H1 (cell line): Measurements from ENCODE around the gene ASRGL1. TPM values are rescaled to one million over a fixed set of nuclear protein-coding genes. Genes with fewer than 3 reads are reported as not detected.

Source experiments
- CTCF ChIA-PET: fragments of 300-600 bp; sonication (Branson Sonifier 250); formaldehyde crosslinking; loops from one replicate; lab custom pipeline; 2021; ENCODE audit not compliant: partially characterized antibody; lab: Charles Lee
- POLR2A ChIA-PET: fragments of 300-600 bp; sonication (Branson Sonifier 250); formaldehyde crosslinking; loops from one replicate; lab custom pipeline; 2021; ENCODE audit warnings: inconsistent platforms; ENCODE audit not compliant: partially characterized antibody; lab: Charles Lee
- DNase-seq, 2 experiments: peaks; one replicate each; pipeline versions ENCODE4 v3.0.0 to v3.0.0-alpha.2; 2010 to 2022; ENCODE audit warnings: low spot score in 2 of 2, low read depth in 1 of 2, mixed read lengths in 1 of 2
- FAIRE-seq: peaks from 2 replicates; lab custom pipeline; 2011; peaks lifted over from hg19 to GRCh38; lab: Jason Lieb, UNC
- H2AFZ ChIP-seq: 2 replicates; pipeline ENCODE4 v1.8.1; 2012; ENCODE audit warnings: low read length, inconsistent platforms
- H2AK5ac ChIP-seq: 2 replicates; pipeline ENCODE4 v1.6.1; 2013; ENCODE audit warnings: low read depth, low read length
- H2BK120ac ChIP-seq: replicated peaks from 2 replicates; pipeline ENCODE3; 2013; ENCODE audit warnings: low read depth, low read length, inconsistent platforms
- H2BK12ac ChIP-seq: 2 replicates; pipeline ENCODE4 v1.6.1; 2013; ENCODE audit warnings: low read depth, low read length
- H2BK15ac ChIP-seq: 2 replicates; pipeline ENCODE4 v1.6.1; 2013; ENCODE audit warnings: low read length
- H2BK20ac ChIP-seq: 2 replicates; pipeline ENCODE4 v1.6.1; 2013; ENCODE audit warnings: low read length
- H2BK5ac ChIP-seq: 2 replicates; pipeline ENCODE4 v1.6.1; 2013; ENCODE audit warnings: low read depth, low read length
- H3K14ac ChIP-seq: 2 replicates; pipeline ENCODE4 v1.6.1; 2013; ENCODE audit warnings: inconsistent platforms; ENCODE audit not compliant: insufficient read length
- H3K18ac ChIP-seq: 2 replicates; pipeline ENCODE4 v1.6.1; 2013; ENCODE audit warnings: low read length; ENCODE audit errors: extremely low read depth
- H3K23ac ChIP-seq: 2 replicates; pipeline ENCODE4 v1.6.1; 2013; ENCODE audit warnings: inconsistent platforms; ENCODE audit not compliant: insufficient read length
- H3K23me2 ChIP-seq: 2 replicates; pipeline ENCODE4 v1.6.1; 2013; ENCODE audit warnings: low read depth, low read length
- H3K27ac ChIP-seq: 2 replicates; pipeline ENCODE4 v1.6.1; 2011; ENCODE audit warnings: low read depth, low read length, inconsistent platforms
- H3K27me3 ChIP-seq, 4 experiments: replicated peaks in 1 of 4; 1 replicate in 1 of 4; 2 replicates in 3 of 4; pipeline versions ENCODE4 v1.6.1 to v1.8.1; 2011 to 2013; ENCODE audit warnings: low read length in 3 of 4, mild to moderate bottlenecking in 3 of 4, inconsistent platforms in 2 of 4, mixed read lengths in 2 of 4, moderate library complexity in 1 of 4; ENCODE audit not compliant: control insufficient read depth in 3 of 4, insufficient read depth in 3 of 4; ENCODE audit errors: extremely low read depth in 1 of 4
- H3K36me3 ChIP-seq, 4 experiments: 2 replicates each; pipeline versions ENCODE4 v1.6.1 to v1.8.1; 2011 to 2013; ENCODE audit warnings: mild to moderate bottlenecking in 4 of 4, low read length in 3 of 4, moderate library complexity in 2 of 4, control low read depth in 1 of 4, inconsistent platforms in 1 of 4; ENCODE audit not compliant: insufficient read depth in 4 of 4, control insufficient read depth in 2 of 4
- H3K4ac ChIP-seq: replicated peaks from 2 replicates; pipeline ENCODE3; 2013; ENCODE audit warnings: low read length, low read depth, mixed read lengths, inconsistent platforms; ENCODE audit not compliant: insufficient read length
- H3K4me1 ChIP-seq, 4 experiments: replicated peaks in 1 of 4; 1 replicate in 1 of 4; 2 replicates in 3 of 4; pipeline versions ENCODE4 v1.6.1 to v1.8.1; 2011 to 2013; ENCODE audit warnings: low read length in 3 of 4, inconsistent platforms in 2 of 4, mixed read lengths in 1 of 4; ENCODE audit not compliant: insufficient read depth in 4 of 4, control insufficient read depth in 3 of 4
- H3K4me2 ChIP-seq, 2 experiments: 2 replicates each; pipeline versions ENCODE4 v1.6.1 to v1.8.1; 2011 to 2013; ENCODE audit warnings: low read depth in 2 of 2, low read length in 2 of 2, control low read depth in 1 of 2, inconsistent platforms in 1 of 2, mild to moderate bottlenecking in 1 of 2; ENCODE audit not compliant: insufficient read depth in 1 of 2
- H3K4me3 ChIP-seq, 4 experiments: fragments of 200-600, 300-600 bp in 1 of 4; sonication (generic), shearing (Covaris generic), sonication (Bioruptor Twin) in 1 of 4; 2 replicates each; pipeline versions ENCODE4 v1.5.1 to v1.8.1; 2011 to 2016; ENCODE audit warnings: low read length in 4 of 4, low read depth in 3 of 4, control low read depth in 2 of 4, inconsistent platforms in 2 of 4, mild to moderate bottlenecking in 2 of 4, mixed read lengths in 1 of 4, moderate library complexity in 1 of 4; ENCODE audit not compliant: insufficient read depth in 2 of 4; ENCODE audit errors: extremely low read depth in 1 of 4
- H3K56ac ChIP-seq: replicated peaks from 2 replicates; pipeline ENCODE3; 2013; ENCODE audit warnings: low read depth, mild to moderate bottlenecking, mixed read lengths, low read length, inconsistent platforms; ENCODE audit not compliant: insufficient read length
- H3K79me1 ChIP-seq: 2 replicates; pipeline ENCODE4 v1.6.1; 2013; ENCODE audit warnings: low read depth, low read length, control low read depth
- H3K79me2 ChIP-seq, 2 experiments: 2 replicates each; pipeline versions ENCODE4 v1.6.1 to v1.8.1; 2012 to 2013; ENCODE audit warnings: low read length in 2 of 2, mild to moderate bottlenecking in 2 of 2, inconsistent platforms in 1 of 2; ENCODE audit not compliant: insufficient read depth in 2 of 2, control insufficient read depth in 1 of 2
- H3K9ac ChIP-seq, 4 experiments: replicated peaks in 1 of 4; 1 replicate in 1 of 4; 2 replicates in 3 of 4; pipeline versions ENCODE4 v1.6.1 to v1.8.1; 2011 to 2013; ENCODE audit warnings: low read depth in 3 of 4, low read length in 3 of 4, control low read depth in 2 of 4, mild to moderate bottlenecking in 2 of 4, moderate library complexity in 2 of 4, inconsistent platforms in 1 of 4; ENCODE audit errors: extremely low read depth in 1 of 4
- H3K9me3 ChIP-seq, 2 experiments: 2 replicates each; pipeline versions ENCODE4 v1.6.1 to v1.8.1; 2012 to 2013; ENCODE audit warnings: mild to moderate bottlenecking in 2 of 2, moderate library complexity in 2 of 2, control low read depth in 1 of 2, inconsistent platforms in 1 of 2, low read depth in 1 of 2, low read length in 1 of 2, mixed read lengths in 1 of 2; ENCODE audit not compliant: insufficient read depth in 2 of 2
- H4K20me1 ChIP-seq, 2 experiments: replicated peaks in 1 of 2; 2 replicates each; pipeline versions ENCODE3 to v1.8.1; 2011 to 2013; ENCODE audit warnings: inconsistent platforms in 2 of 2, low read length in 2 of 2, mild to moderate bottlenecking in 1 of 2; ENCODE audit not compliant: insufficient read depth in 2 of 2, control insufficient read depth in 1 of 2
- H4K5ac ChIP-seq: 2 replicates; pipeline ENCODE4 v1.6.1; 2013; ENCODE audit warnings: low read length, low read depth, mixed read lengths, inconsistent platforms; ENCODE audit not compliant: insufficient read length
- H4K8ac ChIP-seq: 2 replicates; pipeline ENCODE4 v1.8.0; 2013; ENCODE audit warnings: mild to moderate bottlenecking, moderate library complexity, low read length, inconsistent platforms; ENCODE audit not compliant: insufficient read depth; ENCODE audit errors: extremely low read depth
- H4K91ac ChIP-seq: replicated peaks from 2 replicates; pipeline ENCODE3; 2013; ENCODE audit warnings: low read length, mixed read lengths, inconsistent platforms; ENCODE audit not compliant: insufficient read length
- CEBPB ChIP-seq: IDR thresholded peaks from 2 replicates; pipeline ENCODE4 v1.6.1; 2012; ENCODE audit warnings: low read depth, low read length
- WGBS, 2 experiments: shearing (Covaris generic) in 1 of 2; methylation state at CpG; one replicate each; pipeline versions ENCODE4 v1.1.6 to v1.1.7; 2013 to 2015; ENCODE audit warnings: low lambda C conversion rate in 2 of 2, mixed read lengths in 2 of 2, inconsistent platforms in 1 of 2, low coverage in 1 of 2, missing lambda C conversion rate in 1 of 2; ENCODE audit not compliant: insufficient replicate concordance in 2 of 2, insufficient coverage in 1 of 2, insufficient read length in 1 of 2; ENCODE audit errors: extremely low coverage in 1 of 2, missing lambda C conversion rate in 1 of 2; 5-methylcytosine and 5-hydroxymethylcytosine counted together
- polyA plus RNA-seq, 7 experiments: library from polyadenylated mRNA; depleted of rRNA in 3 of 7; stranded (reverse) in 5 of 7; unstranded in 2 of 7; fragments of >200 nt in 5 of 7; fragments of 200-250 nt in 2 of 7; gene quantifications; 1 replicate in 5 of 7; 2 replicates in 1 of 7; 4 replicates in 1 of 7; pipeline versions ENCODE4 v1.2.1 to v1.2.3, GENCODE V29; 2011 to 2013; ENCODE audit warnings: missing spikeins in 2 of 7, mixed read lengths in 2 of 7
- total RNA-seq: library from RNA; stranded (reverse); fragmentation: NEBNext Ultra II Directional; extraction: Animal tissue kit (Norgen Biotek cat#: 25700); gene quantifications from 2 replicates; pipeline ENCODE4 v1.2.1, GENCODE V29; 2021
- TF ChIP-seq, protein P1 (sequence below): IDR thresholded peaks from 2 replicates; pipeline ENCODE4 v1.6.1; 2011; ENCODE audit warnings: low read depth, mild to moderate bottlenecking, low read length; ENCODE audit not compliant: insufficient read depth
- TF ChIP-seq, protein P2 (sequence below): IDR thresholded peaks from 2 replicates; pipeline ENCODE4 v1.6.1; 2012; ENCODE audit warnings: low read length, inconsistent platforms

The ASRGL1 gene
- total and polyA plus RNA-seq, 2 of the 8 experiments (the other 6 are each of a cell fraction or from before 2014, with no cell fraction given): 19.9 to 23.5 TPM

DNA sequence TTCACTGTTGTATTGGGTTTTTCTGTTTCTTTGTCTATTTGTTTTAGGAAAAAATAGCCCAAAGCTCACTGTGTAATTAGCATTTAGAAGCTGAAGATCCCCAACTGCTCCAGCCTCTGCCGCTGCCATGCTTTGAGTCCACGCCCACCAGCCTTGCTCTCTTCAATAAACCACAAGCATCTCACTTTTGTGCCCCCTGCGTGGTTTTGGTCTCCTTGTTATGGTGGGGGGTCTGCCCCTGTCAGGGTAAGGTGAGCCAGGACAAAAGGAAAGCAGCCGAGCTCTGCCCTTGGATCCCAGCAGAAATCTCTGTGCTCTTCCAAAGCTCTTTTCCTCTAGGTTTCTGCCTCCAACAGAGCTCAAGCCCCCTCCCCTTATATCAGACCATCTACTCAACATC lies 85.8 kb downstream of the ASRGL1 start:
- no peak for FAIRE-seq

More for the DNA sequence above, 85.8 kb downstream of the ASRGL1 start:
- CTCF ChIA-PET: interaction anchor here (0.7 to 9.8 kb wide), 17 partner anchors 9 to 165 kb away, joined by 3 to 165 read pairs (median 4); no protein-coding TSS in a partner anchor
- H3K9ac ChIP-seq: no peak overlapping the region
- H3K4me2 ChIP-seq: no peak overlapping the region
- no peak overlapping the region for H3K27ac ChIP-seq
- H2BK15ac ChIP-seq: no peak overlapping the region
- no peaks in the 10 kb centered on the region for H4K20me1 ChIP-seq
- H3K79me1 ChIP-seq: no peaks in the 10 kb centered on the region
- 66% methylated on average over 4 of the region's 4 CpGs; no CpG with 5 or more reads in 1 of the 2 experiments for WGBS, 2 experiments
- no peak overlapping the region for H4K8ac ChIP-seq
- H2AFZ ChIP-seq: no peak overlapping the region
- H2AK5ac ChIP-seq: no peak overlapping the region
- DNase-seq: no peak
- H3K14ac ChIP-seq: no peak overlapping the region
- H2BK120ac ChIP-seq: no peak overlapping the region
- peaks cover 0 to 15% (median 10%) of the 10 kb centered on the region in 4 experiments; a peak in 6 of 7 replicates for H3K27me3 ChIP-seq
- no peaks in the 10 kb centered on the region for H3K79me2 ChIP-seq
- no peak overlapping the region for H2BK5ac ChIP-seq
- no peaks in the 10 kb centered on the region for H3K23me2 ChIP-seq
- H3K36me3 ChIP-seq: no peaks in the 10 kb centered on the region
- H3K4ac ChIP-seq: no peak overlapping the region
- no peak overlapping the region for H4K91ac ChIP-seq
- H3K56ac ChIP-seq: no peak overlapping the region
- H2BK20ac ChIP-seq: no peak overlapping the region
- POLR2A ChIA-PET: interaction anchor here (0.8 to 1.5 kb wide), 3 partner anchors 119 to 150 kb away, joined by 3 read pairs; no protein-coding TSS in a partner anchor
- H3K4me1 ChIP-seq: 0 out of 7 replicates have a peak, but pooled peaks cover 0 to 2% (median 0%) of the 10 kb centered on the region in 4 experiments
- H3K23ac ChIP-seq: no peak overlapping the region
- no peak overlapping the region for H2BK12ac ChIP-seq
- no peak overlapping the region for H4K5ac ChIP-seq
- no peaks in the 10 kb centered on the region for H3K9me3 ChIP-seq
- H3K4me3 ChIP-seq: no peak overlapping the region
- TF ChIP-seq, protein P1, sequence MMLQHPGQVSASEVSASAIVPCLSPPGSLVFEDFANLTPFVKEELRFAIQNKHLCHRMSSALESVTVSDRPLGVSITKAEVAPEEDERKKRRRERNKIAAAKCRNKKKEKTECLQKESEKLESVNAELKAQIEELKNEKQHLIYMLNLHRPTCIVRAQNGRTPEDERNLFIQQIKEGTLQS: no peak
- TF ChIP-seq CEBPB: no peak
- TF ChIP-seq, protein P2, sequence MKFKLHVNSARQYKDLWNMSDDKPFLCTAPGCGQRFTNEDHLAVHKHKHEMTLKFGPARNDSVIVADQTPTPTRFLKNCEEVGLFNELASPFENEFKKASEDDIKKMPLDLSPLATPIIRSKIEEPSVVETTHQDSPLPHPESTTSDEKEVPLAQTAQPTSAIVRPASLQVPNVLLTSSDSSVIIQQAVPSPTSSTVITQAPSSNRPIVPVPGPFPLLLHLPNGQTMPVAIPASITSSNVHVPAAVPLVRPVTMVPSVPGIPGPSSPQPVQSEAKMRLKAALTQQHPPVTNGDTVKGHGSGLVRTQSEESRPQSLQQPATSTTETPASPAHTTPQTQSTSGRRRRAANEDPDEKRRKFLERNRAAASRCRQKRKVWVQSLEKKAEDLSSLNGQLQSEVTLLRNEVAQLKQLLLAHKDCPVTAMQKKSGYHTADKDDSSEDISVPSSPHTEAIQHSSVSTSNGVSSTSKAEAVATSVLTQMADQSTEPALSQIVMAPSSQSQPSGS: no peak
- H3K18ac ChIP-seq: no peak overlapping the region
